PC-3 (cell line): ENCODE measurements around the gene CMTM8. TPM values are rescaled to one million over a fixed set of nuclear protein-coding genes. Genes with fewer than 3 reads are reported as not detected.

ENCODE experiments used
- ATAC-seq: fragments of 200-7000 bp; cut with Tn5 transposase; 2 replicates; pipeline ENCODE4 v1.9.1; 2020; ENCODE audit warnings: mild to moderate bottlenecking, moderate library complexity
- BruUV-seq: library from RNA; stranded (reverse); fragments of 400-500 nt; replicated peaks from 2 replicates; lab custom pipeline; 2021; lab: Mats Ljungman, UMichigan
- CTCF ChIA-PET: fragments of 300-600 bp; sonication (Branson Sonifier 250); formaldehyde crosslinking; loops from one replicate; lab custom pipeline; 2022; ENCODE audit warnings: antibody characterized with exemption; lab: Charles Lee
- POLR2A ChIA-PET: fragments of 300-600 bp; sonication (Branson Sonifier 250); formaldehyde crosslinking; loops from one replicate; lab custom pipeline; 2022; ENCODE audit warnings: antibody characterized with exemption; ENCODE audit not compliant: unreplicated experiment; lab: Charles Lee
- DNase-seq: peaks from one replicate; pipeline ENCODE4 v3.0.0-alpha.2; 2015
- H2AFZ ChIP-seq: fragments of 300-600 bp; sonication (generic); 2 replicates; pipeline ENCODE4 v1.6.0; 2016; ENCODE audit warnings: antibody characterized with exemption, low read length
- H3F3A ChIP-seq: fragments of 300-600 bp; sonication (generic); one replicate; pipeline ENCODE4 v1.6.0; 2017; ENCODE audit warnings: antibody characterized with exemption, low read length, control low read depth, mild to moderate bottlenecking; ENCODE audit not compliant: unreplicated experiment
- H3K27ac ChIP-seq: fragments of 300-600 bp; sonication (generic); 2 replicates; pipeline ENCODE4 v1.5.1; 2016; ENCODE audit warnings: mild to moderate bottlenecking, low read length
- H3K27me3 ChIP-seq: fragments of 300-600 bp; sonication (generic); 2 replicates; pipeline ENCODE4 v1.6.1; 2016; ENCODE audit warnings: low read length, mixed read lengths
- H3K36me3 ChIP-seq: fragments of 300-600 bp; sonication (generic); 2 replicates; pipeline ENCODE4 v1.6.1; 2016; ENCODE audit warnings: low read depth, mixed run types, low read length, mixed read lengths
- H3K4me1 ChIP-seq: fragments of 300-600 bp; sonication (generic); 2 replicates; pipeline ENCODE4 v1.5.1; 2016; ENCODE audit warnings: low read length; ENCODE audit not compliant: insufficient read depth
- H3K4me2 ChIP-seq: fragments of 300-600 bp; sonication (generic); 2 replicates; pipeline ENCODE4 v1.6.0; 2016; ENCODE audit warnings: low read length
- H3K4me3 ChIP-seq: fragments of 300-600 bp; sonication (generic); 2 replicates; pipeline ENCODE4 v1.5.1; 2016; ENCODE audit warnings: mild to moderate bottlenecking, low read length, mixed read lengths
- H3K79me2 ChIP-seq: fragments of 300-600 bp; sonication (generic); 2 replicates; pipeline ENCODE4 v1.6.1; 2017; ENCODE audit warnings: low read length, mixed read lengths
- H3K9ac ChIP-seq: fragments of 300-600 bp; sonication (generic); 2 replicates; pipeline ENCODE4 v1.6.0; 2016; ENCODE audit warnings: mild to moderate bottlenecking, low read length
- H3K9me2 ChIP-seq: fragments of 300-600 bp; sonication (generic); replicated peaks from 2 replicates; pipeline ENCODE4 v1.6.1; 2016; ENCODE audit warnings: mixed run types, low read length, mixed read lengths
- H3K9me3 ChIP-seq: fragments of 300-600 bp; sonication (generic); 2 replicates; pipeline ENCODE4 v1.6.1; 2016; ENCODE audit warnings: low read length, mixed read lengths
- H4K20me1 ChIP-seq: fragments of 300-600 bp; sonication (generic); 2 replicates; pipeline ENCODE4 v1.6.1; 2016; ENCODE audit warnings: low read length, mixed read lengths
- EZH2 ChIP-seq: fragments of 300-600 bp; sonication (generic); IDR thresholded peaks from one replicate; pipeline ENCODE4 v1.6.1; 2017; ENCODE audit warnings: antibody characterized with exemption, mild to moderate bottlenecking, low read length; ENCODE audit not compliant: unreplicated experiment
- EZH2phosphoT487 ChIP-seq: fragments of 300-600 bp; sonication (generic); IDR thresholded peaks from 2 replicates; pipeline ENCODE4 v1.6.1; 2018; ENCODE audit warnings: mild to moderate bottlenecking, antibody characterized with exemption, low read length, borderline replicate concordance
- intact Hi-C: fragments of 100-400 bp; cut with micrococcal nuclease; formaldehyde crosslinking; loops from 2 replicates; pipeline ENCODE4 v1.9.0; 2023
- total RNA-seq: library from RNA; depleted of rRNA; stranded (reverse); fragments of >200 nt; gene quantifications from 2 replicates; pipeline ENCODE4 v1.2.3, GENCODE V29; 2014
- TF ChIP-seq, protein P1 (sequence below): fragments of 300-600 bp; sonication (generic); conservative IDR thresholded peaks from 2 replicates; pipeline ENCODE4 v1.5.1; 2017; ENCODE audit warnings: antibody characterized with exemption, low read depth, mild to moderate bottlenecking, low read length

Gene CMTM8
- total RNA-seq, 1 experiment from 2014 or later: 5.2 TPM

- Histone ChIP-seq H3K4me1 (no peaks in the 10 kb centered on the region), H3F3A (no peaks in the 10 kb centered on the region), H3K4me2 (no peak overlapping the region), H3K9ac (no peak overlapping the region), H3K4me3 (no peak overlapping the region), H3K79me2 (no peaks in the 10 kb centered on the region), H3K9me3 (no peaks in the 10 kb centered on the region), H4K20me1 (no peaks in the 10 kb centered on the region), H2AFZ (no peak overlapping the region), H3K36me3 (no peaks in the 10 kb centered on the region), H3K27ac (no peak overlapping the region), H3K9me2 (no peaks in the 10 kb centered on the region), H3K27me3 (no peaks in the 10 kb centered on the region)
- ATAC-seq (no peak), DNase-seq (no peak)
- no TSS peak for BruUV-seq
- TF ChIP-seq, protein P1, sequence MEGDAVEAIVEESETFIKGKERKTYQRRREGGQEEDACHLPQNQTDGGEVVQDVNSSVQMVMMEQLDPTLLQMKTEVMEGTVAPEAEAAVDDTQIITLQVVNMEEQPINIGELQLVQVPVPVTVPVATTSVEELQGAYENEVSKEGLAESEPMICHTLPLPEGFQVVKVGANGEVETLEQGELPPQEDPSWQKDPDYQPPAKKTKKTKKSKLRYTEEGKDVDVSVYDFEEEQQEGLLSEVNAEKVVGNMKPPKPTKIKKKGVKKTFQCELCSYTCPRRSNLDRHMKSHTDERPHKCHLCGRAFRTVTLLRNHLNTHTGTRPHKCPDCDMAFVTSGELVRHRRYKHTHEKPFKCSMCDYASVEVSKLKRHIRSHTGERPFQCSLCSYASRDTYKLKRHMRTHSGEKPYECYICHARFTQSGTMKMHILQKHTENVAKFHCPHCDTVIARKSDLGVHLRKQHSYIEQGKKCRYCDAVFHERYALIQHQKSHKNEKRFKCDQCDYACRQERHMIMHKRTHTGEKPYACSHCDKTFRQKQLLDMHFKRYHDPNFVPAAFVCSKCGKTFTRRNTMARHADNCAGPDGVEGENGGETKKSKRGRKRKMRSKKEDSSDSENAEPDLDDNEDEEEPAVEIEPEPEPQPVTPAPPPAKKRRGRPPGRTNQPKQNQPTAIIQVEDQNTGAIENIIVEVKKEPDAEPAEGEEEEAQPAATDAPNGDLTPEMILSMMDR: no peak
- TF ChIP-seq EZH2phosphoT487: no peak
- no peak for TF ChIP-seq EZH2
- ChIA-PET POLR2A (no interaction called here), CTCF (no interaction called here)
- intact Hi-C loops: no loop called here
Observed at GRCh38 chr3:32305361-32305876, 66.9 kb downstream of the CMTM8 start.

- Histone ChIP-seq H3K4me1 (no peaks in the 10 kb centered on the region), H3K9ac (no peak overlapping the region), H2AFZ (no peak overlapping the region), H4K20me1 (no peaks in the 10 kb centered on the region), H3K9me3 (no peaks in the 10 kb centered on the region), H3K4me3 (no peak overlapping the region), H3F3A (no peaks in the 10 kb centered on the region), H3K27me3 (no peaks in the 10 kb centered on the region), H3K36me3 (no peaks in the 10 kb centered on the region), H3K9me2 (no peaks in the 10 kb centered on the region), H3K27ac (no peak overlapping the region), H3K79me2 (no peaks in the 10 kb centered on the region), H3K4me2 (no peak overlapping the region)
- DNase-seq (no peak), ATAC-seq (no peak)
- intact Hi-C loops: no loop called here
- TF ChIP-seq, protein P1: no peak
- TF ChIP-seq EZH2 (no peak), EZH2phosphoT487 (no peak)
- POLR2A ChIA-PET: no interaction called here
- BruUV-seq: no TSS peak
- CTCF ChIA-PET: no interaction called here
Observed at GRCh38 chr3:32306072-32306471, 67.6 kb downstream of the CMTM8 start.

DNA sequence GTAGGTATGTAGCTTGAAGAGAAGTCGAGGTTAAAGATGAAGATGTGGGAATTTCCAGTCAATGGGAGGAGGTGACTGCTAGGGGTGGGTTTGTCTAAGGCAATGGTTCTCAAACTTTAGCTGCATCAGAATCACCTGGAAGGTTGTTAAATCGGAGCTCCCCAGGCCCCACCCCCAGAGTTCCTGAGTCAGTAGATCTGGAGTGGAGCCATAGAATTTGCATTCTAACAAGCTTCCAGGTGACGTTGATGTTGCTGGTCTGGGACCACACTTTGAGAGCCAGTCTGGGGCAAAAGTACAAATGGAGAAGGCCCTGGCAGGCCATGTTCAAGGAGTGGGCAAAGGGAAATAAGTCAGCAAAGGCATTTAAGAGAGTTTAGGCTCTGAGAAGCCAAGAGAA is 69.1 kb downstream of the CMTM8 start:
- Histone ChIP-seq H4K20me1 (no peaks in the 10 kb centered on the region), H3F3A (no peaks in the 10 kb centered on the region), H3K79me2 (no peaks in the 10 kb centered on the region), H3K9ac (no peak overlapping the region), H3K36me3 (no peaks in the 10 kb centered on the region), H2AFZ (no peak overlapping the region), H3K4me2 (no peak overlapping the region), H3K27ac (no peak overlapping the region), H3K9me2 (no peaks in the 10 kb centered on the region), H3K9me3 (no peaks in the 10 kb centered on the region), H3K4me1 (no peaks in the 10 kb centered on the region), H3K27me3 (no peaks in the 10 kb centered on the region), H3K4me3 (no peak overlapping the region)
- BruUV-seq: no TSS peak
- ChIA-PET POLR2A (no interaction called here), CTCF (no interaction called here)
- no peak for DNase-seq
- ATAC-seq: no peak
- TF ChIP-seq EZH2: no peak
- TF ChIP-seq EZH2phosphoT487: no peak
- TF ChIP-seq, protein P1: no peak
- intact Hi-C loops: no loop called here
